K562 (cell line): ENCODE results near the gene VILL. TPM values are rescaled to one million over a fixed set of nuclear protein-coding genes. Genes with fewer than 3 reads are reported as not detected.

Source experiments
- ATAC-seq: fragments of 200-7000 bp; cut with Tn5 transposase; 3 replicates; pipeline ENCODE4 v1.9.1; 2020; ENCODE audit warnings: moderate library complexity
- BruUV-seq: library from RNA; stranded (reverse); fragments of 400-500 nt; replicated peaks from 2 replicates; lab custom pipeline; 2021; lab: Mats Ljungman, UMichigan
- CTCF ChIA-PET: fragments of 300-600 bp; formaldehyde crosslinking; extraction: SDS; loops from one replicate; lab custom pipeline; 2021; ENCODE audit warnings: low intra/inter-chr PET ratio; lab: Yijun Ruan, JAX
- POLR2A ChIA-PET: fragments of 300-600, 350-650 bp; sonication (Branson Sonifier 250); formaldehyde crosslinking; extraction: SDS; loops from one replicate; lab custom pipeline; 2021; ENCODE audit warnings: antibody characterized with exemption, inconsistent platforms; lab: Yijun Ruan, JAX
- DNase-seq, 4 experiments: peaks; one replicate each; pipeline versions ENCODE4 v3.0.0 to v3.0.0-alpha.2; 2011 to 2018; ENCODE audit warnings: low spot score in 3 of 4, mixed read lengths in 3 of 4; ENCODE audit errors: extremely low read depth in 1 of 4
- FAIRE-seq: peaks from 2 replicates; lab custom pipeline; 2011; peaks lifted over from hg19 to GRCh38; lab: Jason Lieb, UNC
- H2AFZ ChIP-seq: 2 replicates; pipeline ENCODE4 v1.6.0; 2011; ENCODE audit warnings: low read depth, low read length, control low read depth, inconsistent platforms
- H3K27ac ChIP-seq: fragments of 200-600 bp; 3 replicates; pipeline ENCODE4 v1.8.0; 2011; ENCODE audit warnings: low read depth, mild to moderate bottlenecking, control low read depth, inconsistent platforms, low read length, moderate library complexity, mixed read lengths; ENCODE audit errors: extremely low read depth
- H3K27me3 ChIP-seq, 2 experiments: fragments of 300-600 bp in 1 of 2; 2 replicates in 1 of 2; 3 replicates in 1 of 2; pipeline versions ENCODE4 v1.6.0 to v1.8.0; 2011; ENCODE audit warnings: inconsistent platforms in 2 of 2, low read length in 2 of 2, mild to moderate bottlenecking in 1 of 2, mixed read lengths in 1 of 2, moderate library complexity in 1 of 2; ENCODE audit not compliant: control insufficient read depth in 2 of 2, insufficient read depth in 2 of 2
- H3K36me3 ChIP-seq: fragments of 300-600 bp; 3 replicates; pipeline ENCODE4 v1.8.0; 2011; ENCODE audit warnings: mild to moderate bottlenecking, low read length, inconsistent platforms; ENCODE audit not compliant: control insufficient read depth, insufficient read depth
- H3K4me1 ChIP-seq, 2 experiments: fragments of 200-600 bp in 1 of 2; replicated peaks in 1 of 2; 2 replicates in 1 of 2; 3 replicates in 1 of 2; pipeline versions ENCODE4 v1.5.1 to v1.8.0; 2011; ENCODE audit warnings: inconsistent platforms in 2 of 2, low read length in 2 of 2, mild to moderate bottlenecking in 1 of 2, mixed read lengths in 1 of 2, moderate library complexity in 1 of 2; ENCODE audit not compliant: control insufficient read depth in 2 of 2, insufficient read depth in 2 of 2
- H3K4me2 ChIP-seq: 2 replicates; pipeline ENCODE4 v1.6.1; 2011; ENCODE audit warnings: low read length, control low read depth, inconsistent platforms, mixed read lengths; ENCODE audit not compliant: insufficient read depth
- H3K4me3 ChIP-seq: fragments of 200-600 bp; sonication (generic), shearing (Covaris generic); 2 replicates; pipeline ENCODE4 v1.5.1; 2016; ENCODE audit warnings: control low read depth, inconsistent platforms
- H3K79me2 ChIP-seq: fragments of 200-600 bp; 3 replicates; pipeline ENCODE4 v1.8.0; 2011; ENCODE audit warnings: low read length, inconsistent platforms; ENCODE audit not compliant: control insufficient read depth, insufficient read depth
- H3K9ac ChIP-seq, 2 experiments: 2 replicates each; pipeline versions ENCODE4 v1.6.0 to v1.6.1; 2011; ENCODE audit warnings: low read depth in 2 of 2, low read length in 2 of 2, control low read depth in 1 of 2, inconsistent platforms in 1 of 2, mild to moderate bottlenecking in 1 of 2, mixed read lengths in 1 of 2; ENCODE audit not compliant: insufficient read depth in 1 of 2
- H3K9me1 ChIP-seq: one replicate; pipeline ENCODE4 v1.6.0; 2011; ENCODE audit warnings: inconsistent platforms, mild to moderate bottlenecking, low read length, moderate library complexity; ENCODE audit not compliant: control insufficient read depth, insufficient read depth
- H3K9me3 ChIP-seq: replicated peaks from 2 replicates; pipeline ENCODE4 v1.5.1; 2011; ENCODE audit warnings: low read depth, low read length, inconsistent platforms; ENCODE audit not compliant: control insufficient read depth, insufficient read depth
- H4K20me1 ChIP-seq: replicated peaks from 2 replicates; pipeline ENCODE4 v1.6.1; 2011; ENCODE audit warnings: low read length, inconsistent platforms, mixed read lengths; ENCODE audit not compliant: control insufficient read depth, insufficient read depth
- HMBOX1 ChIP-seq: sonication (generic); IDR thresholded peaks from 2 replicates; pipeline ENCODE4 v1.6.1; 2016
- POLR2G ChIP-seq: fragments of 200-400 bp; formaldehyde crosslinking; IDR thresholded peaks from 2 replicates; pipeline ENCODE4 v1.6.1; 2017; ENCODE audit warnings: low read depth, mild to moderate bottlenecking, antibody characterized with exemption, low read length, moderate library complexity
- RBM15 ChIP-seq: fragments of 200-400 bp; formaldehyde crosslinking; IDR thresholded peaks from 2 replicates; pipeline ENCODE4 v1.6.1; 2018; ENCODE audit warnings: mild to moderate bottlenecking, low read length, moderate library complexity; ENCODE audit not compliant: insufficient read depth
- ZBTB7A ChIP-seq: IDR thresholded peaks from 2 replicates; pipeline ENCODE4 v1.6.1; 2011; ENCODE audit warnings: low read depth, mild to moderate bottlenecking, low read length, moderate library complexity, borderline replicate concordance; ENCODE audit not compliant: control insufficient read depth
- WGBS: fragments of 100-300 bp; shearing (Covaris generic); methylation state at CpG from one replicate; pipeline ENCODE4 v1.1.6; 2016; ENCODE audit warnings: low coverage, mixed read lengths; ENCODE audit not compliant: insufficient coverage; ENCODE audit errors: missing lambda C conversion rate; 5-methylcytosine and 5-hydroxymethylcytosine counted together
- in situ Hi-C: fragments of 300-500 bp; cut with MboI; formaldehyde crosslinking; loops from 4 replicates; pipeline ENCODE4 v1.15.0; 2018; ENCODE audit warnings: inconsistent platforms, mixed read lengths
- intact Hi-C: fragments of 100-400 bp; cut with micrococcal nuclease; formaldehyde crosslinking; loops from 2 replicates; pipeline ENCODE4 v1.14.2; 2022
- polyA plus RNA-seq, 8 experiments: library from polyadenylated mRNA; depleted of rRNA in 4 of 8; stranded (reverse) in 5 of 8; unstranded in 3 of 8; fragments of >200 nt; fragmentation: Nextera tagmentation in 2 of 8; fragmentation: Illumina TruSeq in 1 of 8; extraction: Ambion mirVana in 2 of 8; extraction: Trizol in 1 of 8; gene quantifications; 2 replicates each; pipeline versions ENCODE4 v1.2.1 to v1.2.3, GENCODE V29; 2011 to 2014; ENCODE audit warnings: inconsistent platforms in 1 of 8, missing spikeins in 1 of 8
- total RNA-seq, 7 experiments: library from RNA; depleted of rRNA in 6 of 7; stranded (reverse); fragments of >200 nt in 6 of 7; fragmentation: Illumina TruSeq in 2 of 7; extraction: Trizol in 2 of 7; gene quantifications; 2 replicates each; pipeline versions ENCODE4 v1.2.1 to v1.2.3, GENCODE V29; 2011 to 2021; ENCODE audit warnings: low replicate concordance in 1 of 7
- TF ChIP-seq, protein P1 (sequence below): sonication (generic); formaldehyde crosslinking; IDR thresholded peaks from 2 replicates; pipeline ENCODE4 v1.8.1; 2023; ENCODE audit warnings: mild to moderate bottlenecking, missing genetic modification reagents, moderate library complexity

VILL gene
- total and polyA plus RNA-seq, 9 of the 15 experiments (the other 6 are each of a cell fraction or from before 2014, with no cell fraction given): 0.11 to 16.0 (median 8.8) TPM

- no peak for FAIRE-seq
- POLR2A ChIA-PET: interaction anchor here (0.8 to 1.2 kb wide), 2 partner anchors 9 to 13 kb away, joined by 3 read pairs; no protein-coding TSS in a partner anchor
- peaks cover 67% of the 10 kb centered on the region for H3K36me3 ChIP-seq
Measured at GRCh38 chr3:38002940-38003339, 12.4 kb downstream of the VILL start.

More at GRCh38 chr3:38002940-38003339, 12.4 kb downstream of the VILL start:
- Histone ChIP-seq H3K4me2 (no peak overlapping the region), H4K20me1 (peaks cover 14% of the 10 kb centered on the region), H3K9me1 (peaks cover 3% of the 10 kb centered on the region), H3K79me2 (no peaks in the 10 kb centered on the region), H2AFZ (no peak overlapping the region), H3K9ac (peak overlapping the region in 1 of 2 experiments; percentile 28; a peak in 2 of 4 replicates), H3K27me3 (no peaks in the 10 kb centered on the region), H3K27ac (no peak overlapping the region), H3K9me3 (no peaks in the 10 kb centered on the region), H3K4me1 (peaks cover 18 to 50% of the 10 kb centered on the region in 2 experiments), H3K4me3 (no peak overlapping the region)
- CTCF ChIA-PET: interaction anchor here (1.5 to 5.0 kb wide), 2 partner anchors 27 to 148 kb away, joined by 6 to 62 read pairs; no protein-coding TSS in a partner anchor
- WGBS: 56% methylated on average over 9 of the region's 9 CpGs
- no TSS peak for BruUV-seq
- intact Hi-C loops (loop anchor here (1.0 kb wide), 1 partner anchor 29 kb away; no protein-coding TSS in a partner anchor), in situ Hi-C loops (no loop called here)
- no peak for ATAC-seq
- TF ChIP-seq RBM15: no peak
- TF ChIP-seq, protein P1, sequence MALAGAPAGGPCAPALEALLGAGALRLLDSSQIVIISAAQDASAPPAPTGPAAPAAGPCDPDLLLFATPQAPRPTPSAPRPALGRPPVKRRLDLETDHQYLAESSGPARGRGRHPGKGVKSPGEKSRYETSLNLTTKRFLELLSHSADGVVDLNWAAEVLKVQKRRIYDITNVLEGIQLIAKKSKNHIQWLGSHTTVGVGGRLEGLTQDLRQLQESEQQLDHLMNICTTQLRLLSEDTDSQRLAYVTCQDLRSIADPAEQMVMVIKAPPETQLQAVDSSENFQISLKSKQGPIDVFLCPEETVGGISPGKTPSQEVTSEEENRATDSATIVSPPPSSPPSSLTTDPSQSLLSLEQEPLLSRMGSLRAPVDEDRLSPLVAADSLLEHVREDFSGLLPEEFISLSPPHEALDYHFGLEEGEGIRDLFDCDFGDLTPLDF (CRISPR knock-in tag): 0 out of 2 replicates have a peak, but pooled peaks have one; percentile 28
- no peak for TF ChIP-seq HMBOX1
- 0 out of 2 replicates have a peak, but pooled peaks have one; percentile 27 for TF ChIP-seq POLR2G
- TF ChIP-seq ZBTB7A: peak; percentile 46; the same call in 1 of the 2 replicates
- DNase-seq: no peak
